NB4 (cell line): ENCODE measurements around the gene THSD7A.

Source experiments
- DNase-seq: peaks from one replicate; pipeline ENCODE4 v3.0.0; 2010; ENCODE audit warnings: low read depth
- H3K4me3 ChIP-seq: one replicate; pipeline ENCODE4 v1.5.1; 2011; ENCODE audit warnings: mild to moderate bottlenecking, low read depth, low read length, moderate library complexity
- CTCF ChIP-seq: IDR thresholded peaks from one replicate; pipeline ENCODE4 v1.5.1; 2012; ENCODE audit warnings: low read depth, low read length
- MAX ChIP-seq: IDR thresholded peaks from 2 replicates; pipeline ENCODE4 v1.6.1; 2011; ENCODE audit warnings: low read depth, low read length
- MYC ChIP-seq: IDR thresholded peaks from 2 replicates; pipeline ENCODE4 v1.6.1; 2011; ENCODE audit warnings: low read depth, low read length
- POLR2A ChIP-seq: IDR thresholded peaks from 2 replicates; pipeline ENCODE4 v1.6.1; 2011; ENCODE audit warnings: mild to moderate bottlenecking; ENCODE audit not compliant: insufficient read length; ENCODE audit errors: extremely low read depth

THSD7A gene

GRCh38 chr7:11716185-11716584 lies 115.8 kb downstream of the THSD7A start:
- no peak for DNase-seq
- H3K4me3 ChIP-seq = no peak overlapping the region
- TF ChIP-seq MYC (no peak), MAX (no peak), CTCF (no peak), POLR2A (no peak)

GRCh38 chr7:11714676-11715075 lies 117.3 kb downstream of the THSD7A start:
- H3K4me3 ChIP-seq = no peak overlapping the region
- no peak for DNase-seq
- no peak for TF ChIP-seq POLR2A
- no peak for TF ChIP-seq MYC
- TF ChIP-seq CTCF = no peak
- TF ChIP-seq MAX = no peak

- no peak for TF ChIP-seq POLR2A
- no peak for TF ChIP-seq MAX
- no peak for TF ChIP-seq MYC
- TF ChIP-seq CTCF = no peak
- no peak for DNase-seq
- no peak overlapping the region for H3K4me3 ChIP-seq
Measured at GRCh38 chr7:11714205-11714604, 117.8 kb downstream of the THSD7A start.

GRCh38 chr7:11713352-11713751 lies 118.6 kb downstream of the THSD7A start:
- DNase-seq = no peak
- TF ChIP-seq MYC = no peak
- H3K4me3 ChIP-seq = no peak overlapping the region

GRCh38 chr7:11710377-11710776 lies 121.6 kb downstream of the THSD7A start:
- DNase-seq = no peak
- TF ChIP-seq POLR2A (no peak), CTCF (no peak), MYC (no peak), MAX (no peak)
- H3K4me3 ChIP-seq = no peak overlapping the region

- no peak overlapping the region for H3K4me3 ChIP-seq
- TF ChIP-seq CTCF (no peak), MAX (no peak), POLR2A (no peak), MYC (no peak)
- DNase-seq = no peak
Measured at GRCh38 chr7:11709196-11709595, 122.8 kb downstream of the THSD7A start.
